HG02943 (cell line): Measurements from ENCODE around the gene TNFRSF6B.

Experiments
- ATAC-seq: cut with Tn5 transposase; IDR thresholded peaks from one replicate; pipeline ENCODE4 v1.9.1; 2021; ENCODE audit warnings: mild to moderate bottlenecking, low read depth, moderate library complexity; ENCODE audit not compliant: unreplicated experiment

TNFRSF6B gene

DNA sequence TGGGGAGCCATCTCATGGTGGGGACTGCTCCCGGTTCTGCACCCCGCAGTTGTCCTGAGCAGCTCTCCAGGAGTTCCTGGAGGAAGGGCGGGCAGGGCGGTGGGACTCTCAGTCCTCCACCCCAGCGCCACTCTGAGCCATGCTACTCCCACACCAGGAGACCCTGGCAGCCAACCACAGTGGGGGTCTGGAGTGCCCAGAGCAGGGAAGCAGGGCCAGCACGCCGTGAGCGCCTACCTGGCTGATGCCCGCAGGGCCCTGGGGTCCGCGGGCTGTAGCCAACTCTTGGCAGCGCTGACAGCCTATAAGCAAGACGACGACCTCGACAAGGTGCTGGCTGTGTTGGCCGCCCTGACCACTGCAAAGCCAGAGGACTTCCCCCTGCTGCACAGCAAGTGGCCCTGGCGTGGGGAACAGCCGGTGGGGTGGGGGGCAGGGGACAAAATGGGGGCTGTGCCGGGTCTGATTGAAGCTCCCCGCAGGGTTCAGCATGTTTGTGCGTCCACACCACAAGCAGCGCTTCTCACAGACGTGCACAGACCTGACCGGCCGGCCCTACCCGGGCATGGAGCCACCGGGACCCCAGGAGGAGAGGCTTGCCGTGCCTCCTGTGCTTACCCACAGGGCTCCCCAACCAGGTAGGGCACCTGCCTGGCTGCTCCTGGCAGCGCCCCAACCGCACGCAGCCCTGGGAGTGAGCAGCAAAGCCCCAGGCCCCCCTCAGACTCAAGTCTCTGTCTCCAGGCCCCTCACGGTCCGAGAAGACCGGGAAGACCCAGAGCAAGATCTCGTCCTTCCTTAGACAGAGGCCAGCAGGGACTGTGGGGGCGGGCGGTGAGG, 1.6 kb upstream of the TNFRSF6B start:
- ATAC-seq = no peak

- no peak for ATAC-seq
Observed at GRCh38 chr20:63695424-63696305, 787 bp upstream of the TNFRSF6B start.

DNA sequence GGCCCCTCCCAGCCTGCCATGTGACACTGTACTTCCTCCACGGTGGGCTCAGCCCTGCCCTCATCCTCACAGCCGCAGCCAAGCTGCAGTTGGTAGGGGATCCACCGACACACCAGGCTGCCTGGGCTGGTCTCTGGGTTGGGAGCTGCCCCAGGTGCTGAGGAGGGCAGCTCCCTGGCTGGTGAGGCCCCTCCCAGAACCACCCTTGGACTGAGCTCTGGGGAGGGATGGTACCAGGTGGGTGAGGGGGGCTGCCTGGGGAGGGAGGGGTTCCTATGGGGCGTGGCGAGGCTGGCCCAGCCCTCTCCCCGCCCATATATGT, 185 bp upstream of the TNFRSF6B start:
- no peak for ATAC-seq

GRCh38 chr20:63697357-63697867, 960 bp downstream of the TNFRSF6B start:
- no peak for ATAC-seq

DNA sequence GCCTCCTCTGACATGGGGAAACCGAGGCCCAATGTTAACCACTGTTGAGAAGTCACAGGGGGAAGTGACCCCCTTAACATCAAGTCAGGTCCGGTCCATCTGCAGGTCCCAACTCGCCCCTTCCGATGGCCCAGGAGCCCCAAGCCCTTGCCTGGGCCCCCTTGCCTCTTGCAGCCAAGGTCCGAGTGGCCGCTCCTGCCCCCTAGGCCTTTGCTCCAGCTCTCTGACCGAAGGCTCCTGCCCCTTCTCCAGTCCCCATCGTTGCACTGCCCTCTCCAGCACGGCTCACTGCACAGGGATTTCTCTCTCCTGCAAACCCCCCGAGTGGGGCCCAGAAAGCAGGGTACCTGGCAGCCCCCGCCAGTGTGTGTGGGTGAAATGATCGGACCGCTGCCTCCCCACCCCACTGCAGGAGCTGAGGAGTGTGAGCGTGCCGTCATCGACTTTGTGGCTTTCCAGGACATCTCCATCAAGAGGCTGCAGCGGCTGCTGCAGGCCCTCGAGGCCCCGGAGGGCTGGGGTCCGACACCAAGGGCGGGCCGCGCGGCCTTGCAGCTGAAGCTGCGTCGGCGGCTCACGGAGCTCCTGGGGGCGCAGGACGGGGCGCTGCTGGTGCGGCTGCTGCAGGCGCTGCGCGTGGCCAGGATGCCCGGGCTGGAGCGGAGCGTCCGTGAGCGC, 1.6 kb downstream of the TNFRSF6B start:
- no peak for ATAC-seq

DNA sequence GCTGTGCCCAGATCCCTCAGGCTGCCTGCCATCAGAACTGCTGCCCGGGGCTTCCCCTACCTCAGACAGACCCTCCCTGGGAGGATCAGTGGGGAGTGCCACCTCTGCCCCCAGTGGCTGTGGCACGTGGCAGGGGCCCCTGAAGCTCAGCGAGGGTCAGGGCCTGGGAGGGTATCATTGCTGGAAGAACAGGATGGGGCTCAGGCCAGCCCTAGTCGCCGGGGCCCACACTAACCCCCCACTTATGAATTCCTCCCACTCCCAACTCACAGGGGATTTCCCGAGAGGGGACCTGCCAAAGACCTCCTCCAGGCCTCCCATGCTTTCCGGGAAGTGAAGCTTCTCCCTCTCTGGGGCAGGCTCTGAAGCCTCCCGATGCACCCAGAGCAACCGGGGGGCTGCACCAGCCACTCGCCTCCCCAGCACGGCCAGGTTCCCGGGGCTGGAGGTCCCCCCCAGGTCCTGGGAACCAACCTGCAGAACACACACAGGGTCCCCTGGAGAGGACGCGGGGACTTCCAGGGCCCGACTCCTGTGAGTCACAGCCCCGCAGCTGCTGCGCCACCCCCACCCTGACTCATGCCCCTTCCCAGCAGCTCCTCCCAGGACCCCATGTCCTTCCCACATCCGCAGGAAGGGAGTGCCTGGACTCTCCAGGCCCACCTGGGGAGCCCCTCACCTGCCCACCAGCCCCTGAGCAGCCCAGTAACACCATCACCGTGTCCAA, 2.5 kb downstream of the TNFRSF6B start:
- no peak for ATAC-seq

DNA sequence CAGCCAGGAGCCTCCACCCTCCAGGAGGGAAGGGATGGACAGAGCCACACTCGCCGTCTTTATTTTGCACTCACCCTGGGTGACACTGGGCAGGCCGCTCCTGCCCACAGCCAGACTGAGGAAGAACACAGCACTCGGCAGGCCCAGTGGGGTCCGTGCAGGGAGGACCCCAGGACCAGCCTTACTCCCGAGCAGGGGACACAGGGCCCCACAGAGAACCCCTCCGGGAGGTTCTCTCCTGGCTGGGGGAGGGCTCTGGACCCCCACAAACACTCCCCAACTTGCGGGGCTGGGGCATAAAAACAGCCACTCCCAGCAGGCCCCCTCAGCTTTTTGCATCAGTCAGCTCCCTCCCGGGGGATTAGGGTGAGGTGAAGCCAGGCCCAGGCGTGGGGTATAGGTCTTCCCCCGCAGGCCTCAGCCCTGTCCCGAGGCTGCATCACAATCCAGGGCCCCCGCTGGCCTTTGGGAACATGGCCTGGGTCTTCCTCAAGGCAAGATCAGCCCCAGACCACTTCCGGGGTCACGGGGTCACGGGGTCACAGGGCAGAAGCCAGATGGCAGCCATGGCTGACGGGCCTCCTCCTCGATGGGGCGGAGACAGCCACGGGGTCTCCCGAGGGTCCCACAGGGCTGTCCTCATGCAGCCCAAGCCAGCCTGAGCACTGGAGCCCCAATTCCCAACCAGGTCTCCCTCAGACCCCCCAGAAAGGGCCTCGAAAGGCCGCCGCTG, 3.2 kb downstream of the TNFRSF6B start:
- no peak for ATAC-seq

- ATAC-seq = no peak
Observed at GRCh38 chr20:63700199-63701050, 4.0 kb downstream of the TNFRSF6B start.

GRCh38 chr20:63701051-63701328, 4.5 kb downstream of the TNFRSF6B start:
- no peak for ATAC-seq

DNA sequence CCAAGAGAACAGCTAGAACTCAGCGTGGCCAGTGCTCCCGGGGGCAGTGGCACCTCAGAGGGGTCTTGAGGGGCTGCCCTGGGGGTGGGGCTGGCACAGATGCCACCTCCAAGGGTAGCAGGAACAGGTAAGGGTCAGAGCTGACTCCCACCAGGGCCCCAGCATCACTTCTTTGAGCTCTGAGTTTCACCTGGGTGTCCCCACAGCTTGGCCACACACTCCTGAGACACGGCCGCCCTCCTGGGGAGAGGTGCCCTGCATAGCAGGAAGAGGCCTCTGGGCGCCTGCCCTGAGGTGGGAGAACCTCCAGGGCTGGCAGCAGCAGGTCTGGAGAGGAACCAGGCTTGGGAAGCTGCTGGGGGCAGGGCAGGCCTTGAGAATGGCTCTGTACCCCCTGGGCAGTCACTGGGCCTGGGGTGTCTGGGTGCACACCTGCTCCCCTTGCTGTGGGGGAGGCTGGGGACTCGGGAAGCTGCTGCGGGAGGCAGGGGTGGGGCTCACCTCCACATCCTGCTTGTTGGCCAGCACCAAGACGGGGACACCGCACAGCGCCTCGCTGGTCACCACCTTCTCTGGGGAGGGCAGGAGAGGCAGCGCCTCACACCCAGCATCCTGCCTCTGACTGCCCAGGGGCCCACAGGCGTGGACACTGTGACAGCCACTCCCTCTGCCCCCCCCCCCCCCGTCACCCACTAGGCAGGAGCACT, 5.0 kb downstream of the TNFRSF6B start:
- ATAC-seq = no peak

DNA sequence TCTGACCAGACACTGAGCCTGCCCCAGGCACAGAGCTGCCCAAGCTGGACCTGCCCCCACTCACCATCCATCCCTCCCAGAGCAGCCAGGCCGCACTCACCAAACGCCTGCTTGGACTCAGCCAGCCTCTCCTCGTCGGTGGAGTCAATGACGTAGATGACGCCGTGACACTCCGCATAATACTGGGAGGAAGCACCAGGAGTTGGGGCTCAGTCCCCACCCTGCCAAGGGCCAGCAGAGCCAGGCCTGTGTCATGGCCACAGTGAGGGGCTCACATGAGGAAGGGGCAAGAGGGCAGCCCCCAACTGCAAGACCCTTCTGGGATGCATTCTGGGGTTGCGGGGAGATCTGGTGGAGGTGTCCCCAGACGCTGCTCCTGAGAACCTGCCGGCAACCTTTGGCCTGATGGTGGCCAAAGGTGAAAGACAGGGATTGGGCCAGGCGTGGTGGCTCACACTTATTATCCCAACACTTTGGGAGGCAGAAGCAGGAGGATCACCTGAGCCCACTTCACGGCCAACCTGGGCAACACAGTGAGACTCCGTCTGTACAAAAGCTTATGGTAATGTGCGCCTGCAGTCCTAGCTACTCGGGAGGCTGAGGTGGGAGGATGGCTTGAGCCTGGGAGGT, 5.7 kb downstream of the TNFRSF6B start:
- ATAC-seq = no peak

- ATAC-seq = no peak
Observed at GRCh38 chr20:63702751-63703470, 6.5 kb downstream of the TNFRSF6B start.

- no peak for ATAC-seq
Observed at GRCh38 chr20:63703471-63703975, 7.1 kb downstream of the TNFRSF6B start.

- ATAC-seq = no peak
Observed at GRCh38 chr20:63703976-63704748, 7.7 kb downstream of the TNFRSF6B start.

- no peak for ATAC-seq
Observed at GRCh38 chr20:63704749-63705117, 8.3 kb downstream of the TNFRSF6B start.

GRCh38 chr20:63705232-63706026, 9.0 kb downstream of the TNFRSF6B start:
- no peak for ATAC-seq
